Transverse colon (tissue), 4 donors: Measurements from ENCODE around the gene CNOT6L. TPM values are rescaled to one million over a fixed set of nuclear protein-coding genes. Genes with fewer than 3 reads are reported as not detected.
"Not testable (repeated sequence)": the region's sequence is repeated elsewhere in the genome, so short reads cannot be mapped to it uniquely, and the experiment has no call there.

ENCODE experiments used
- DNase-seq: peaks from one replicate; pipeline ENCODE4 v3.0.0-alpha.2; 2019
- H3K27ac ChIP-seq, 4 donors: fragments of 200-600 bp; sonication (generic); 2 replicates each; pipeline ENCODE4 v1.5.1; 2016 to 2018; ENCODE audit warnings: inconsistent platforms in 4 of 4
- H3K27me3 ChIP-seq: fragments of 200-600 bp; sonication (generic); 2 replicates; pipeline ENCODE4 v1.5.1; 2017; ENCODE audit warnings: inconsistent platforms
- H3K36me3 ChIP-seq, 4 donors: fragments of 200-600 bp; sonication (generic); 2 replicates each; pipeline ENCODE4 v1.5.1; 2017 to 2019; ENCODE audit warnings: inconsistent platforms in 4 of 4
- H3K4me1 ChIP-seq, 4 donors: fragments of 200-600 bp; sonication (generic); 2 replicates each; pipeline ENCODE4 v1.5.1; 2017 to 2020; ENCODE audit warnings: inconsistent platforms in 4 of 4
- H3K4me3 ChIP-seq, 4 donors: fragments of 200-600 bp; sonication (generic); 1 replicate in 1 of 4; 2 replicates in 3 of 4; pipeline versions ENCODE4 v1.5.1 to v1.6.1; 2017 to 2019; ENCODE audit warnings: inconsistent platforms in 4 of 4
- H3K9me3 ChIP-seq, 2 donors: fragments of 200-600 bp; sonication (generic); 2 replicates each; pipeline ENCODE4 v1.5.1; 2017 to 2019; ENCODE audit warnings: inconsistent platforms in 2 of 2
- CTCF ChIP-seq, 5 experiments: fragments of 200-600 bp in 3 of 5; fragments of 450-650 bp in 2 of 5; sonication (generic) in 3 of 5; IDR thresholded peaks; 1 replicate in 2 of 5; 2 replicates in 3 of 5; pipeline ENCODE4 v1.5.1; 2016 to 2017; ENCODE audit warnings: antibody characterized with exemption in 5 of 5, inconsistent platforms in 3 of 5, mild to moderate bottlenecking in 2 of 5, moderate library complexity in 1 of 5
- EP300 ChIP-seq: sonication (generic); formaldehyde crosslinking; IDR thresholded peaks from one replicate; pipeline ENCODE4 v1.6.1; 2017; ENCODE audit warnings: antibody characterized with exemption, low read depth
- POLR2A ChIP-seq: fragments of 450-650 bp; IDR thresholded peaks from one replicate; pipeline ENCODE4 v1.6.1; 2016; ENCODE audit warnings: antibody characterized with exemption, mild to moderate bottlenecking, moderate library complexity
- POLR2AphosphoS5 ChIP-seq, 3 donors: sonication (generic); formaldehyde crosslinking; IDR thresholded peaks; one replicate each; pipeline ENCODE4 v1.6.1; 2016; ENCODE audit warnings: antibody characterized with exemption in 3 of 3
- WGBS, 2 donors: methylation state at CpG; one replicate each; pipeline ENCODE4 v1.1.5; 2018; ENCODE audit warnings: low coverage in 1 of 2; 5-methylcytosine and 5-hydroxymethylcytosine counted together
- in situ Hi-C, 4 donors: fragments of 200-750 bp; cut with MboI; loops; one replicate each; pipeline versions ENCODE4 v1.15.0 to v1.15.1; 2017; ENCODE audit warnings: low sequenced_read_pairs in 3 of 4, low pct_ligation_motif_present in 1 of 4, low pct_unique_long_range_greater_than_20kb in 1 of 4
- intact Hi-C: fragments of 100-400 bp; cut with DNase I; formaldehyde crosslinking; loops from one replicate; pipeline ENCODE4 v1.15.1; 2023; ENCODE audit warnings: low total_unique reads
- total RNA-seq, 4 donors: library from RNA; depleted of rRNA; stranded (reverse); fragments of >200 nt; gene quantifications; one replicate each; pipeline ENCODE4 v1.1.0, GENCODE V29; 2016

The CNOT6L gene
- total RNA-seq, 4 donors from 2014 or later: 2.2 to 30.5 (median 14.9) TPM

DNA sequence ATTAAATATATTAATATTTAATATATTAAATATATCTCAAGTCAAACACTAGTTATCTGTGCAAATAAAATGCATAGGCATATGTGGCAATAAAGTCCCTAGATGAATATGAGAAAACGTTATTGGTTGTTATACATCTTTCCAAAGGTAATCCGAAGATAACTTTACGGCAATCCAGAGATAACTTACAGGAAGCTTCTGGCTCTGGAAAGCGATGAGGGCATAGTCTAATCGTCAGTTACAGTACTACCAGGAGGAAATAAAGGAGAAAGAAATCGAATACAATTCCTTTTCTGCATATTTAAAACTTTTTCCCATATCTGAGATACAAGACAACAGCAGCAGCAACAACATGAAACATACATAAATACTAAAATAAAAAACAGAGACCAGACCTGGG lies 35.3 kb downstream of the CNOT6L start:
- no peaks in the 10 kb centered on the region for H3K9me3 ChIP-seq
- WGBS, 2 donors: 56 to 67% methylated on average over 6 of the region's 6 CpGs
- H3K27ac ChIP-seq: peak overlapping the region in 2 of 4 donors; percentile 5 to 29
- H3K27me3 ChIP-seq: no peaks in the 10 kb centered on the region
- DNase-seq: no peak
- H3K36me3 ChIP-seq: no peaks in the 10 kb centered on the region
- TF ChIP-seq EP300 (no peak), POLR2A (no peak), POLR2AphosphoS5 (IDR thresholded peaks at IDR 0.05) (no peak), CTCF (IDR thresholded peaks at IDR 0.05) (no peak)
- in situ Hi-C loops (no loop called here), intact Hi-C loops (no loop called here)
- H3K4me3 ChIP-seq: no peak overlapping the region
- peaks cover 0 to 37% (median 9%) of the 10 kb centered on the region in 4 donors for H3K4me1 ChIP-seq

DNA sequence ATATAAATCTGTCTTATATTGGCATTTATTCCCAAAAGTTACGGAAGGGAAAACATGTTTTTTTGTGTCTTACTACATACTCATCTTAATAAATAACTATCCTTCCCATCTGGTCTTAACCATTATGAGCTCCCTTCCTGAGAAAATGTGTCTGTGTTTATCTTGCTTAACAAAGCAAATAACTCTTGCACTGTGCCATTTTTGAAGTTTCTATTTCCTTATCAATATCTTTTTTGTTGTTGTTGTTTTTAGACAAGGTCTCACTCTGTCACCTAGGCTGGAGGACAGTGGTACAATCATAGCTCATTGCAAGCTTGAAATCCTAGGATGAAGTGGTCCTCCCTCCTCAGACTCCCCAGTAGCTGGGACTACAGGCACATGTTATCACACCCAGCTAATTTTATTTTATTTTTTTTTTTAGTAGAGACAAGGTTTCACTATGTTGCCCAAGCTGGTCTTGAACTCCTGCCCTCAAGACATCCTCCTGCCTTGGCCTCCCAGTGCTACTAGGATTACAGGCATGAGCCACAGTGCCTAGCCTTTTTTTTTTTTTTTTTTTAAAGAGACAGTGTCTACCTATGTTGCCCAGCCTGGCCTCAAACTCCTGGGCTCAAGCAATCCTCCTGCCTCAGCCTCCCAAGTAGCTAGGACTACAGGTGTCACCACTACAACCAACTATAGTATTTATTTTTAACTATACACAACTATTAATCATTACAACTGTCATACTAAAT lies 36.9 kb downstream of the CNOT6L start:
- Histone ChIP-seq H3K27ac (no peak overlapping the region), H3K36me3 (no peaks in the 10 kb centered on the region), H3K4me3 (no peak overlapping the region), H3K4me1 (peaks cover 0 to 30% (median 14%) of the 10 kb centered on the region in 4 donors), H3K27me3 (no peaks in the 10 kb centered on the region), H3K9me3 (no peaks in the 10 kb centered on the region)
- intact Hi-C loops: no loop called here
- WGBS, 2 donors: 85 to 100% methylated on average over 1 of the region's 1 CpG
- no peak for TF ChIP-seq POLR2AphosphoS5 (IDR thresholded peaks at IDR 0.05)
- TF ChIP-seq EP300: no peak
- no peak for DNase-seq
- in situ Hi-C loops: no loop called here

DNA sequence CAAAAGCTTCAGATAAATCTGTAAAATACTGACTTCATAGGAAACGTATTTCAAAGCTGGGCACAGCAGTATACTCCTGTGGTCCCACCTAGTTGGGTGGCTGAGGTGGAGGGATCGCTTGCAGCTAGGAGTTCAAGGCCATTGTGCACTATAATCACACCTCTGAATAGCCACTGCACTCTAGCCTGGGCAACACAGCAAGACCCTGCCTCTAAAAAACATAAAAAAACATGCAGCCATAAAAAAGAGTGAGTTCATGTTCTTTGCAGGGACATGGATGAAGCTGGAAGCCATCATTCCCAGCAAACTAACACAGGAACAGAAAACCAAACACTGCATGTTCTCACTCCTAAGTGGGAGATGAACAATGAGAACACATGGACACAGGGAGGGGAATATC lies 38.4 kb downstream of the CNOT6L start:
- H3K36me3 ChIP-seq, DNase-seq, H3K9me3 ChIP-seq, H3K27me3 ChIP-seq, intact Hi-C loops, H3K27ac ChIP-seq, H3K4me3 ChIP-seq, in situ Hi-C loops: not testable (repeated sequence)
- H3K4me1 ChIP-seq: peaks cover 2 to 45% (median 27%) of the 10 kb centered on the region in 4 donors
- 97 to 100% methylated on average over 1 to 2 of the region's 2 CpGs for whole genome bisulfite sequencing, 2 donors

DNA sequence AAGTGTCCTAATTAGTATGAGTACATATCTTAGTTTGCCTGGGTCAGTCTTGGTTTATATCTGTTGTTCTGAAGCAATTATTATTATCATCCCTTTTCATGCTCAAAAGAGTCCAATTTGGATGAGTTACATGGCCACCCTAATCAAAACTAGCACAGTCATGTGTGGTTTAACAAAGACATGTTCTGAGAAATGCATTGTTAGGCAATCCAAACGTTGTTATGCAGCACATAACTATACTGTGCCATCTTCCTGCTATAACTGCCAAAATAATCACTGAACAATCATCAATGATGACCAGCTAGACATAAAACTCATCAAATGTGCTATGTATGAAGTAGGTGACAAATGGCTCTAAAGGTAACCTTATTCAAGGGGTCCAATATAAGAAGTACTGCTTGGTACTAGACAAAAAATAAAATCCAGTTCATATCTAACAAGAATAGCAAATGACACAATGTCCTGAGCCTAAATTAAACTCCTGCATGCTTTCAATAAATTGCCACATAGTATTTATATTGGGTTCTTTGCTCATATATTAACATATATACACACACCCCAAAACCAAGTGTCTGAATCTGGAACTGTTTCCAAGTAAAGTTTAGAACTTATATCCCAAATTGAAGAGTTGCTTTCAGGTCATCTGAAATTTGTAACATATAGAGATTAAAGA lies 41.9 kb downstream of the CNOT6L start:
- intact Hi-C loops (no loop called here), in situ Hi-C loops (no loop called here)
- no peaks in the 10 kb centered on the region for H3K9me3 ChIP-seq
- WGBS, 2 donors: 0 to 9% methylated on average over 1 of the region's 1 CpG
- H3K27me3 ChIP-seq: no peaks in the 10 kb centered on the region
- no peak overlapping the region for H3K4me3 ChIP-seq
- H3K36me3 ChIP-seq: no peaks in the 10 kb centered on the region
- no peak for TF ChIP-seq CTCF (IDR thresholded peaks at IDR 0.05)
- TF ChIP-seq POLR2AphosphoS5 (IDR thresholded peaks at IDR 0.05): no peak
- no peak for TF ChIP-seq EP300
- TF ChIP-seq POLR2A: no peak
- DNase-seq: no peak
- H3K4me1 ChIP-seq: peaks cover 2 to 28% (median 21%) of the 10 kb centered on the region in 4 donors
- peak overlapping the region; percentile 13 to 45 (median 24) for H3K27ac ChIP-seq
